Measurements from ENCODE around the gene TBC1D13.

DNA sequence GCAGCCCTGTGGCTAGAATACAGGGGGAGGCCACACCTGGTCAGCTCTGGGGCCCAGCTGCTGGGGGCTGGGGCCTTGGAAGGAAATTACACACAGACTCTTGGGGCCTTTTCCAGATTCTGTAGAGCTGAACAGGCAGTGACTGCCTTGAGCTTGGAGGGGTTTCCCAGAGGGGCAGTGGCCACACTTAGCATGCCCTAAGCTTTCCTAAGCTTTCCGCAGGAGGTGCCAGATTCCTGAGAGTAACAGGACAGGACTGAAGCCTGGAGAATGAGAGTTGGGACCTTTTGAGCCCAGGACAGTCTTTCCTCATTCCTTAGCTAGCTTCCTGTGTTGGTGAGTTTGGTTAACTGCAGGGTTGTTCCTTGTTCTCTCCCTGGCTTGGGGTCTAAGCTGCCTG is 1.4 kb downstream of the TBC1D13 start:
- TF ChIP-seq, protein P1, sequence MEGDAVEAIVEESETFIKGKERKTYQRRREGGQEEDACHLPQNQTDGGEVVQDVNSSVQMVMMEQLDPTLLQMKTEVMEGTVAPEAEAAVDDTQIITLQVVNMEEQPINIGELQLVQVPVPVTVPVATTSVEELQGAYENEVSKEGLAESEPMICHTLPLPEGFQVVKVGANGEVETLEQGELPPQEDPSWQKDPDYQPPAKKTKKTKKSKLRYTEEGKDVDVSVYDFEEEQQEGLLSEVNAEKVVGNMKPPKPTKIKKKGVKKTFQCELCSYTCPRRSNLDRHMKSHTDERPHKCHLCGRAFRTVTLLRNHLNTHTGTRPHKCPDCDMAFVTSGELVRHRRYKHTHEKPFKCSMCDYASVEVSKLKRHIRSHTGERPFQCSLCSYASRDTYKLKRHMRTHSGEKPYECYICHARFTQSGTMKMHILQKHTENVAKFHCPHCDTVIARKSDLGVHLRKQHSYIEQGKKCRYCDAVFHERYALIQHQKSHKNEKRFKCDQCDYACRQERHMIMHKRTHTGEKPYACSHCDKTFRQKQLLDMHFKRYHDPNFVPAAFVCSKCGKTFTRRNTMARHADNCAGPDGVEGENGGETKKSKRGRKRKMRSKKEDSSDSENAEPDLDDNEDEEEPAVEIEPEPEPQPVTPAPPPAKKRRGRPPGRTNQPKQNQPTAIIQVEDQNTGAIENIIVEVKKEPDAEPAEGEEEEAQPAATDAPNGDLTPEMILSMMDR (conservative IDR thresholded peaks at IDR 0.05; ENCODE audit: low read length) = no peak
- TF ChIP-seq EZH2phosphoT487 (IDR thresholded peaks at IDR 0.05; ENCODE audit: borderline replicate concordance) = no peak
